HG02759 (cell line): ENCODE measurements around the gene SLC39A3.
"Not testable (repeated sequence)": the region's sequence is repeated elsewhere in the genome, so short reads cannot be mapped to it uniquely, and the experiment has no call there.

Experiments used
- ATAC-seq: cut with Tn5 transposase; IDR thresholded peaks from one replicate; pipeline ENCODE4 v1.9.1; 2021; ENCODE audit warnings: mild to moderate bottlenecking, moderate library complexity; ENCODE audit not compliant: unreplicated experiment

SLC39A3 gene

DNA sequence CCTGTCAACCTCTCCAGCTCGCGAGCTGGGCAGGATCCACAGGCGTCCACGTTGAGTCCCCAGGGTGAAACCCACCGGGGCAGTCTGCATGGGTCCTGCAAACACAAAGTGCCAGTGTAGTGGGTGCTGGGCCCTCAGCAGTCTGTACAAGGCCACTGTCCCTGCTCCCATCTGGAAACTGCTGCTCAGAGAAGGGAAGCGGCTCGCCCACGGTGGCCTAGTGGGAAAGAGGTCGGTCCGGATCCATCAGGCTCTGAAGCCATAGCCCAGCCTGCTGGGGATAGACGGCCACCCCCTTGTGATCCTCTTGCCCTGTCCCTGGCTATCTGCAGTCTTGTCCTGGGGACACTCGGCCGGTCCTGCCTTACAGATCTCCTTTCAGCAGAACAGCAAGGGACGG, 16.1 kb downstream of the SLC39A3 start:
- no peak for ATAC-seq

DNA sequence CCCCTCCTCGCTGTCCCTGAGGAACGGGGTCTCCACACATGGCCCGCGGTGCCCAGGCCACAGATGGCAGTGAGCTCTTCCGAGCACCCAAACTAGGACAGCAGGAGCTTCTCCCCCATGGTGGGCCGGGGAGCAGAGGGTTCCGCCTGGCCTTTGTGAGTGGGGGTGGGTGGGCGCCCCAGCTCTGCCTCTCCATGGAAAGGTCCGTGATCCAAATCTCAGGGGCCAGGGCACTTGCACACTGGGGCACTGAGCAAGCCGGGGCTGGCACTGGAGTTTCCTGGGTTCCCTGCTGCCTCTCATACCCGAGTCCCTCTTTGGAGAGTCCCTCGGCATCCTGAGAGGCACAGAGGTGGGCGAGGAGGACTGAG, 16.5 kb downstream of the SLC39A3 start:
- ATAC-seq: no peak

DNA sequence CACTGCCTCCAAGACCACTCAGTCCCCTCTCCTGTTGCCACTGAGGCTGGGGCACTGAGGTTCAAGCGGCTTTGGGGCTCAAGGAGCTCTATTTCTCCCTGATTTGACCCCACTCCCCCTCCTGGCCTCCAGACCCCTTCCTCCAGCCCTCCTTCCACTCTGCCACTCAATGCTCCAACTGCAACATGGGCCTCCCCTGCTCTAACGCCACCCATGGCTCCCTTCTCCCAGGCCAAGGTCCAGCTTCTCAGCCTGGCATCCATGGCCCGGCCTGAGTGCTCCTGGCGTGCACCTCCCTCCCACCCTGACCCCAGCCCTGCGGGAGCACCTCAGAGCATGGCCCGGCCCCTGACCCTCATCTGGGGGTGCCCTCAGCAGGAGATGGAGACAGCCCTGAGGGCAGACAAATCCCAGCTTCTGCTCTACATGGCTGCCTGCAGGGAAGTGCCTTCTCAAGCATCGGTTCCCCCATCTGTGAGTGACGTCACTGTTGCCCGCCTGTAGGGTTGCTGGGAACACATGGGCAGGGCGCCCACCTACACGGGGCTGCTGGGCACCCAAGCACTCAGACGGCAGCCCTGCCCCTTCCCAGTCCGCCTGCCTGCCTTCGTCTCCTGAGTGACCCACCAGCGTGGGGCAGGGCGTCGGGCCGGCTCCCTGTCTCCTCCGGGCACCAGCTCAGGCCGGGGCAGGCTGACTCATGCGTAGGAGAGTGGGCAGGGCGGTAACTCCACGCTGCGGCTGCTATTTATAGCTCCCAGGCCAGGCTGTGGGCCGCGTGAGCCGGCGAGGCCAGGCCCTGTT, 17.1 kb downstream of the SLC39A3 start:
- ATAC-seq: no peak

GRCh38 chr19:2721570-2722540, 18.0 kb downstream of the SLC39A3 start:
- ATAC-seq: no peak

GRCh38 chr19:2720777-2721569, 18.8 kb downstream of the SLC39A3 start, which contains the start of gene DIRAS1:
DIRAS1 (minus strand) TSS chr19:2721372; CDS start chr19:2717806, 3,566 bp downstream.
- ATAC-seq: no peak

- ATAC-seq: no peak
Measured at GRCh38 chr19:2719920-2720776, 19.7 kb downstream of the SLC39A3 start.

DNA sequence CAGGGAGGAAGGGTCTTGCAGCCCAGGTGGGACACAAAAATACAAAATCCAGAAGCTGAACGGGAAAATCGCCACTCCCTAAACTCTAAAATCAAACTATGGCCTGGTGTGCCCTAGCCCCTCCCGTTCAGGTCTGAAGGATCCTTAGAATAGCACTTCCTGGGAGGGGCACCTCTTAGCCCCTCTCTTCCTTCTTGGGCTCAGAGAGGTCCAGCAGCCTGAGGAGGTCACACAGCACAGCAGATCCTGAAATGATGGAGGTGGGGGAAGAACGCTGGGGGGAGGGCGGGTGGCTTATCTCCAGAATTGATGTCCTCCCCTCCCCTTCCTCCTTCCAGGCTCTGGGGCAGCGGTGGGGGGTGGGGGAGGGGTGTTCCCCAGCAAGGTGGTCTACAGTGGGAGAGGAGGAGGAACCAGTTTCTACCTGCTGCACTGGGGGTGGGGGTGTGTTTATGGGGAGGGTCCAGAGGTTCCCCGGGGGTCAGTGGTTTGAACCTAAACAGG, 20.5 kb downstream of the SLC39A3 start:
- no peak for ATAC-seq

GRCh38 chr19:2717638-2718541, 21.9 kb downstream of the SLC39A3 start:
- ATAC-seq: no peak

GRCh38 chr19:2716722-2717637, 22.8 kb downstream of the SLC39A3 start:
- no peak for ATAC-seq

DNA sequence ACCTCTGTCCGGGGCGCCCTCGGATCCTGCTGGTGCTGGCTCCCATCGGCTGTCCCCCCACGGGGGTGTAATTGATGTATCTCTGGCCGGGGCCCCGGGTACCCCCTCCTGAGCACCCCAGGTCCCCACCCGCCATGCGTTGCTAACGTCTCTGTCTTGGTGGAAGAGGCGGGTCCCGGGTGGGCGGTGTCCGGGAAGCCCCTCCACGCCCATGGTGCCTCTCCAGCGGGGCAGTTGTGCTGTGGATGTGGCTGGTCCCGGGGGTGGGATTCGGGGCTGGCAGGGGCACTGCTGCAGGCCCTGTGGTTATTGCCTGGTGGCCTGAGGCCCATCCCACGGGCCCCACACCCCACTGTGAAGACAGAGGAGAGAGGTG, 23.6 kb downstream of the SLC39A3 start:
- ATAC-seq: no peak

DNA sequence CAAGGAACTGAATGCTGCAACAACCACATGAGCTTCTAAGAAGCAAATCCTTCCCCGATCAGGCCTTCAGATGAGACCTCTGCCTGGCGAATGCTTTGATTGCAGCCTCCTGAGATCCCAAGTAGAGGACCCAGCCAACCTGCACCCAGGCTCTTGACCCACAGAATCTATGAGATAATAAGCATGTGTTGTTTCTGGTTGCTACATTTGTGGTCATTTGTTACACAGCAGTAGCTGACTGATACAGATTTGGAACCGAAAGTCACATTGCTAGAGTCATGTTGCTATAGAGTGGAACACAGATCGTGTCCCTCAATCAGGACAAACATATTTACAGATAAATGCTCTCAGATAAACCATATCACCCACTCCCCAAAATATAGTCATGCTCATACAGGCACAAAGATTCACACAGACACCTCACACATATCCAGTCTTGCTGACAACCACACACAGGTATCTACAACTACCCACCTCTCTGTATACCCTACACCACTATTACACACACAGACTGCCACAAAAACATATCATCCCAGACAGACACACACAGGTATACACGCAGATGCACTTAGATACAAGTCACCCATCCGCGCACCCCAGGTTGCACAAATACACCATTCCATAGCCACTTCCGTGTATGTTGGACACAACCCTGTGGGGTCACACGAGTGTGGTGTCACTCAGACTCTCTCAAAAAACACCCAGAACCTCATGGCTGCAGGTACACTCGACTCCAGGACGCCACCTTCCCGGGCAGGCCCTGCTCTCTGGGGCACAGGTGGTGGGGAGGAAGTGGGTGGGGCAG, 24.1 kb downstream of the SLC39A3 start:
- no peak for ATAC-seq

- no peak for ATAC-seq
Measured at GRCh38 chr19:2714531-2715269, 25.1 kb downstream of the SLC39A3 start.

DNA sequence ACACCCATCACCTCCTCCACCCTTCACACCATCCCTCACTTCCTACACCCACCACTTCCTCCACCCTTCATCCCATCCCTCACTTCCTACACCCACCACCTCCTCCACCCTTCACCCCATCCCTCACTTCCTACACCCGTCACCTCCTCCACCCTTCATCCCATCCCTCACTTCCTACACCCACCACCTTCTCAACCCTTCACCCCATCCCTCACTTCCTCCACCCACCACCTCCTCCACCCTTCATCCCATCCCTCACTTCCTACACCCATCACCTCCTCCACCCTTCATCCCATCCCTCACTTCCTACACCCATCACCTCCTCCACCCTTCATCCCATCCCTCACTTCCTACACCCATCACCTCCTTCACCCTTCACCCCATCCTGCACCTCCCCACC, 25.7 kb downstream of the SLC39A3 start:
- not testable (repeated sequence) for ATAC-seq

DNA sequence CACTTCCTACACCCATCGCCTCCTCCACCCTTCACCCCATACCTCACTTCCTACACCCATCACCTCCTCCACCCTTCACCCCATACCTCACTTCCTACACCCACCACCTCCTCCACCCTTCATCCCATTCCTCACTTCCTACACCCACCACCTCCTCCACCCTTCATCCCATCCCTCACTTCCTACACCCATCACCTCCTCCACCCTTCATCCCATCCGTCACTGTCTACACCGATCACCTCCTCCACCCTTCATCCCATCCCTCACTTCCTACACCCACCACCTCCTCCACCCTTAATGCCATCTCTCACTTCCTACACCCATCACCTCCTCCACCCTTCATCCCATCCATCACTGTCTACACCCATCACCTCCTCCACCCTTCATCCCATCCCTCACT, 26.6 kb downstream of the SLC39A3 start:
- ATAC-seq: not testable (repeated sequence)

- no peak for ATAC-seq
Measured at GRCh38 chr19:2711875-2712205, 28.0 kb downstream of the SLC39A3 start.

- no peak for ATAC-seq
Measured at GRCh38 chr19:2711172-2711874, 28.5 kb downstream of the SLC39A3 start.
